ENCODE measurements around the gene FRAT1. TPM values are rescaled to one million over a fixed set of nuclear protein-coding genes. Genes with fewer than 3 reads are reported as not detected.
A peak's percentile ranks its signal among the peaks of the same experiment; 100 is the strongest.

FRAT1 gene
- total RNA-seq, 1 experiment from 2014 or later = 1.9 TPM

- intact Hi-C loops (cut with micrococcal nuclease) = no loop called here
- Mint-ChIP-seq H3K9me3 (ENCODE audit: unreplicated experiment) (no peaks in the 10 kb centered on the region), H3K36me3 (ENCODE audit: insufficient read depth, unreplicated experiment) (peaks cover 16% of the 10 kb centered on the region), H3K27ac (ENCODE audit: low read depth, unreplicated experiment) (peak overlapping the region; percentile 98), H3K27me3 (ENCODE audit: insufficient read depth, unreplicated experiment) (no peaks in the 10 kb centered on the region), H3K4me3 (ENCODE audit: unreplicated experiment) (peak overlapping the region; percentile 93), H3K4me1 (ENCODE audit: insufficient read depth, unreplicated experiment) (peaks cover 24% of the 10 kb centered on the region)
- DNase-seq (ENCODE audit: unreplicated experiment) = no peak
- POLR2A ChIA-PET = interaction anchor here (1.2 to 8.8 kb wide), 3 partner anchors 17 to 64 kb away, joined by 10 to 158 read pairs (median 69); partner anchors contain the start of genes FRAT1 and RRP12
- BruUV-seq (replicated peaks) = no TSS peak
- CTCF ChIA-PET = interaction anchor here (0.7 kb wide), 1 partner anchor 23 kb away, joined by 3 read pairs; no protein-coding TSS in a partner anchor
- TF ChIP-seq CTCF (IDR thresholded peaks at IDR 0.05; ENCODE audit: unreplicated experiment) = no peak
Measured at GRCh38 chr10:97336006-97336405, 16.9 kb downstream of the FRAT1 start.

- no peaks in the 10 kb centered on the region for H3K9me3 Mint-ChIP-seq (ENCODE audit: unreplicated experiment)
- H3K27me3 Mint-ChIP-seq (ENCODE audit: insufficient read depth, unreplicated experiment) = no peaks in the 10 kb centered on the region
- H3K27ac Mint-ChIP-seq (ENCODE audit: low read depth, unreplicated experiment) = peak overlapping the region; percentile 98
- POLR2A ChIA-PET = interaction anchor here (0.6 to 1.2 kb wide), 7 partner anchors 17 to 76 kb away, joined by 3 to 10 read pairs (median 5); partner anchors contain the start of genes ARHGAP19, FRAT1 and RRP12
- CTCF ChIA-PET = interaction anchor here (0.7 kb wide), 2 partner anchors 79 to 112 kb away, joined by 3 read pairs; no protein-coding TSS in a partner anchor
- H3K4me3 Mint-ChIP-seq (ENCODE audit: unreplicated experiment) = peak overlapping the region; percentile 93
- peaks cover 12% of the 10 kb centered on the region for H3K36me3 Mint-ChIP-seq (ENCODE audit: insufficient read depth, unreplicated experiment)
- DNase-seq (ENCODE audit: unreplicated experiment) = no peak
- no TSS peak for BruUV-seq (replicated peaks)
- TF ChIP-seq CTCF (IDR thresholded peaks at IDR 0.05; ENCODE audit: unreplicated experiment) = no peak
- peaks cover 20% of the 10 kb centered on the region for H3K4me1 Mint-ChIP-seq (ENCODE audit: insufficient read depth, unreplicated experiment)
- intact Hi-C loops (cut with micrococcal nuclease) = no loop called here
Measured at GRCh38 chr10:97336446-97336845, 17.4 kb downstream of the FRAT1 start.

- intact Hi-C loops (cut with micrococcal nuclease) = no loop called here
- H3K4me3 Mint-ChIP-seq (ENCODE audit: unreplicated experiment) = peak overlapping the region; percentile 93
- DNase-seq (ENCODE audit: unreplicated experiment) = peak; percentile 47
- H3K36me3 Mint-ChIP-seq (ENCODE audit: insufficient read depth, unreplicated experiment) = peaks cover 12% of the 10 kb centered on the region
- H3K9me3 Mint-ChIP-seq (ENCODE audit: unreplicated experiment) = no peaks in the 10 kb centered on the region
- ChIA-PET CTCF (interaction anchor here (0.7 to 1.5 kb wide), 3 partner anchors 59 to 111 kb away, joined by 3 to 5 read pairs (median 3); no protein-coding TSS in a partner anchor), POLR2A (interaction anchor here (0.6 to 1.2 kb wide), 11 partner anchors 12 to 76 kb away, joined by 3 to 10 read pairs (median 4); partner anchors contain the start of genes ARHGAP19, FRAT1 and RRP12)
- TF ChIP-seq CTCF (IDR thresholded peaks at IDR 0.05; ENCODE audit: unreplicated experiment) = no peak
- no TSS peak for BruUV-seq (replicated peaks)
- H3K27ac Mint-ChIP-seq (ENCODE audit: low read depth, unreplicated experiment) = peak overlapping the region; percentile 98
- peaks cover 19% of the 10 kb centered on the region for H3K4me1 Mint-ChIP-seq (ENCODE audit: insufficient read depth, unreplicated experiment)
- H3K27me3 Mint-ChIP-seq (ENCODE audit: insufficient read depth, unreplicated experiment) = no peaks in the 10 kb centered on the region
Measured at GRCh38 chr10:97336942-97337831, 18.1 kb downstream of the FRAT1 start.

GRCh38 chr10:97338041-97338440 is 19.0 kb downstream of the FRAT1 start:
- Mint-ChIP-seq H3K9me3 (ENCODE audit: unreplicated experiment) (no peaks in the 10 kb centered on the region), H3K4me1 (ENCODE audit: insufficient read depth, unreplicated experiment) (peaks cover 19% of the 10 kb centered on the region), H3K36me3 (ENCODE audit: insufficient read depth, unreplicated experiment) (peaks cover 7% of the 10 kb centered on the region), H3K27ac (ENCODE audit: low read depth, unreplicated experiment) (no peak overlapping the region), H3K27me3 (ENCODE audit: insufficient read depth, unreplicated experiment) (no peaks in the 10 kb centered on the region), H3K4me3 (ENCODE audit: unreplicated experiment) (no peak overlapping the region)
- no TSS peak for BruUV-seq (replicated peaks)
- POLR2A ChIA-PET = interaction anchor here (0.6 to 1.2 kb wide), 5 partner anchors 13 to 89 kb away, joined by 3 to 5 read pairs (median 3); partner anchors contain the start of gene RRP12
- intact Hi-C loops (cut with micrococcal nuclease) = no loop called here
- DNase-seq (ENCODE audit: unreplicated experiment) = no peak
- no peak for TF ChIP-seq CTCF (IDR thresholded peaks at IDR 0.05; ENCODE audit: unreplicated experiment)
- CTCF ChIA-PET = interaction anchor here (1.5 kb wide), 1 partner anchor 60 kb away, joined by 5 read pairs; no protein-coding TSS in a partner anchor

All from MCF 10A (cell line).